Fibroblast of skin of right quadriceps (primary cell): ENCODE results near the gene TRIM72.
"Not testable (repeated sequence)": the region's sequence is repeated elsewhere in the genome, so short reads cannot be mapped to it uniquely, and the experiment has no call there.

ENCODE experiments used
- DNase-seq: peaks from one replicate; pipeline ENCODE4 v3.0.0-alpha.2; 2013

The TRIM72 gene

GRCh38 chr16:31258366-31258765 lies 44.4 kb downstream of the TRIM72 start:
- no peak for DNase-seq

GRCh38 chr16:31260136-31260931 lies 46.4 kb downstream of the TRIM72 start:
- no peak for DNase-seq

- no peak for DNase-seq
Measured at GRCh38 chr16:31262084-31262483, 48.2 kb downstream of the TRIM72 start.

GRCh38 chr16:31265329-31266245 lies 51.7 kb downstream of the TRIM72 start:
- no peak for DNase-seq

- DNase-seq, result no peak
Measured at GRCh38 chr16:31267332-31268032, 53.6 kb downstream of the TRIM72 start.

GRCh38 chr16:31268033-31268365 lies 54.1 kb downstream of the TRIM72 start:
- DNase-seq, result no peak

- no peak for DNase-seq
Measured at GRCh38 chr16:31268891-31269290, 55.0 kb downstream of the TRIM72 start.

GRCh38 chr16:31269541-31269940 lies 55.6 kb downstream of the TRIM72 start:
- no peak for DNase-seq

- DNase-seq, result not testable (repeated sequence)
Measured at GRCh38 chr16:31269973-31270372, 56.1 kb downstream of the TRIM72 start.

GRCh38 chr16:31270795-31271194 lies 56.9 kb downstream of the TRIM72 start:
- DNase-seq, result no peak

GRCh38 chr16:31271621-31272190 lies 57.8 kb downstream of the TRIM72 start:
- DNase-seq, result no peak

- DNase-seq, result no peak
Measured at GRCh38 chr16:31273187-31273586, 59.3 kb downstream of the TRIM72 start.

- DNase-seq, result no peak
Measured at GRCh38 chr16:31273676-31274075, 59.8 kb downstream of the TRIM72 start.

GRCh38 chr16:31274831-31275816 lies 61.2 kb downstream of the TRIM72 start:
- no peak for DNase-seq

- DNase-seq, result no peak
Measured at GRCh38 chr16:31276600-31276999, 62.7 kb downstream of the TRIM72 start.

GRCh38 chr16:31277659-31278260 lies 63.8 kb downstream of the TRIM72 start:
- no peak for DNase-seq

GRCh38 chr16:31278853-31279252 lies 64.9 kb downstream of the TRIM72 start:
- DNase-seq, result not testable (repeated sequence)
